ENCODE data around the gene ERICH6B. TPM values are rescaled to one million over a fixed set of nuclear protein-coding genes. Genes with fewer than 3 reads are reported as not detected.

Gene ERICH6B
- total RNA-seq, 2 experiments from 2014 or later, result not detected

- Mint-ChIP-seq H3K9me3 (no peaks in the 10 kb centered on the region), H3K27me3 (peaks cover 11% of the 10 kb centered on the region), H3K36me3 (no peaks in the 10 kb centered on the region), H3K4me1 (no peaks in the 10 kb centered on the region), H3K27ac (no peak overlapping the region), H3K4me3 (no peak overlapping the region)
- ATAC-seq (ENCODE audit: low read depth), result no peak
- DNase-seq, result no peak
- POLR2A ChIA-PET, result no interaction called here
Measured at GRCh38 chr13:45545686-45546409, 69.7 kb downstream of the ERICH6B start.

- no peaks in the 10 kb centered on the region for H3K9me3 Mint-ChIP-seq
- no peak overlapping the region for H3K4me3 Mint-ChIP-seq
- no peaks in the 10 kb centered on the region for H3K4me1 Mint-ChIP-seq
- H3K36me3 Mint-ChIP-seq, result no peaks in the 10 kb centered on the region
- POLR2A ChIA-PET, result no interaction called here
- DNase-seq (no peak), ATAC-seq (ENCODE audit: low read depth) (no peak)
- peaks cover 5% of the 10 kb centered on the region for H3K27me3 Mint-ChIP-seq
- no peak overlapping the region for H3K27ac Mint-ChIP-seq
Measured at GRCh38 chr13:45544520-45544919, 71.0 kb downstream of the ERICH6B start.

- no peaks in the 10 kb centered on the region for H3K36me3 Mint-ChIP-seq
- H3K4me3 Mint-ChIP-seq, result no peak overlapping the region
- ATAC-seq (ENCODE audit: low read depth) (no peak), DNase-seq (no peak)
- H3K27me3 Mint-ChIP-seq, result peaks cover 5% of the 10 kb centered on the region
- no peaks in the 10 kb centered on the region for H3K9me3 Mint-ChIP-seq
- POLR2A ChIA-PET, result no interaction called here
- H3K4me1 Mint-ChIP-seq, result no peaks in the 10 kb centered on the region
- no peak overlapping the region for H3K27ac Mint-ChIP-seq
Measured at GRCh38 chr13:45542878-45543277, 72.7 kb downstream of the ERICH6B start.

- Mint-ChIP-seq H3K27ac (no peak overlapping the region), H3K4me3 (no peak overlapping the region), H3K9me3 (no peaks in the 10 kb centered on the region), H3K27me3 (peaks cover 3% of the 10 kb centered on the region), H3K36me3 (no peaks in the 10 kb centered on the region), H3K4me1 (no peaks in the 10 kb centered on the region)
- no peak for ATAC-seq (ENCODE audit: low read depth)
- no peak for DNase-seq
- POLR2A ChIA-PET, result no interaction called here
Measured at GRCh38 chr13:45542391-45542790, 73.1 kb downstream of the ERICH6B start.

- H3K27ac Mint-ChIP-seq, result no peak overlapping the region
- DNase-seq, result no peak
- POLR2A ChIA-PET, result no interaction called here
- H3K27me3 Mint-ChIP-seq, result peaks cover 3% of the 10 kb centered on the region
- no peak overlapping the region for H3K4me3 Mint-ChIP-seq
- no peaks in the 10 kb centered on the region for H3K36me3 Mint-ChIP-seq
- no peaks in the 10 kb centered on the region for H3K4me1 Mint-ChIP-seq
- H3K9me3 Mint-ChIP-seq, result no peaks in the 10 kb centered on the region
- ATAC-seq (ENCODE audit: low read depth), result no peak
Measured at GRCh38 chr13:45541806-45542205, 73.7 kb downstream of the ERICH6B start.

- Mint-ChIP-seq H3K4me3 (no peak overlapping the region), H3K36me3 (no peaks in the 10 kb centered on the region), H3K4me1 (no peaks in the 10 kb centered on the region), H3K27me3 (no peaks in the 10 kb centered on the region), H3K27ac (no peak overlapping the region), H3K9me3 (no peaks in the 10 kb centered on the region)
- DNase-seq (no peak), ATAC-seq (ENCODE audit: low read depth) (no peak)
- POLR2A ChIA-PET, result no interaction called here
Measured at GRCh38 chr13:45540864-45541263, 74.7 kb downstream of the ERICH6B start.

- H3K9me3 Mint-ChIP-seq, result no peaks in the 10 kb centered on the region
- POLR2A ChIA-PET, result no interaction called here
- peaks cover 1% of the 10 kb centered on the region for H3K36me3 Mint-ChIP-seq
- no peaks in the 10 kb centered on the region for H3K4me1 Mint-ChIP-seq
- ATAC-seq (ENCODE audit: low read depth) (no peak), DNase-seq (no peak)
- H3K4me3 Mint-ChIP-seq, result no peak overlapping the region
- H3K27me3 Mint-ChIP-seq, result no peaks in the 10 kb centered on the region
- no peak overlapping the region for H3K27ac Mint-ChIP-seq
Measured at GRCh38 chr13:45540195-45540594, 75.3 kb downstream of the ERICH6B start.

- POLR2A ChIA-PET, result no interaction called here
- peaks cover 6% of the 10 kb centered on the region for H3K36me3 Mint-ChIP-seq
- ATAC-seq (ENCODE audit: low read depth) (no peak), DNase-seq (no peak)
- no peaks in the 10 kb centered on the region for H3K4me1 Mint-ChIP-seq
- H3K9me3 Mint-ChIP-seq, result no peaks in the 10 kb centered on the region
- no peak overlapping the region for H3K4me3 Mint-ChIP-seq
- H3K27me3 Mint-ChIP-seq, result no peaks in the 10 kb centered on the region
- H3K27ac Mint-ChIP-seq, result no peak overlapping the region
Measured at GRCh38 chr13:45538382-45538781, 77.2 kb downstream of the ERICH6B start.

GRCh38 chr13:45537516-45537915 is 78.0 kb downstream of the ERICH6B start:
- Mint-ChIP-seq H3K4me3 (no peak overlapping the region), H3K27me3 (no peaks in the 10 kb centered on the region), H3K36me3 (peaks cover 8% of the 10 kb centered on the region), H3K9me3 (no peaks in the 10 kb centered on the region), H3K4me1 (no peaks in the 10 kb centered on the region), H3K27ac (no peak overlapping the region)
- POLR2A ChIA-PET, result no interaction called here
- DNase-seq (no peak), ATAC-seq (ENCODE audit: low read depth) (no peak)

GRCh38 chr13:45536224-45536623 is 79.3 kb downstream of the ERICH6B start:
- ATAC-seq (ENCODE audit: low read depth), result no peak
- POLR2A ChIA-PET, result no interaction called here

GRCh38 chr13:45534604-45535003 is 80.9 kb downstream of the ERICH6B start:
- DNase-seq, result no peak
- H3K36me3 Mint-ChIP-seq, result peaks cover 14% of the 10 kb centered on the region
- H3K4me3 Mint-ChIP-seq, result no peak overlapping the region

More at GRCh38 chr13:45536224-45536623, 79.3 kb downstream of the ERICH6B start:
- Mint-ChIP-seq H3K36me3 (peaks cover 11% of the 10 kb centered on the region), H3K27ac (no peak overlapping the region), H3K27me3 (no peaks in the 10 kb centered on the region), H3K4me3 (no peak overlapping the region), H3K9me3 (no peaks in the 10 kb centered on the region), H3K4me1 (no peaks in the 10 kb centered on the region)
- DNase-seq, result no peak

GRCh38 chr13:45529758-45530157 is 85.8 kb downstream of the ERICH6B start:
- ATAC-seq (ENCODE audit: low read depth), result no peak
- POLR2A ChIA-PET, result no interaction called here
- no peaks in the 10 kb centered on the region for H3K27me3 Mint-ChIP-seq
- no peak overlapping the region for H3K27ac Mint-ChIP-seq
- H3K9me3 Mint-ChIP-seq, result no peaks in the 10 kb centered on the region
- DNase-seq, result no peak
- no peak overlapping the region for H3K4me3 Mint-ChIP-seq
- peaks cover 19% of the 10 kb centered on the region for H3K36me3 Mint-ChIP-seq
- H3K4me1 Mint-ChIP-seq, result no peaks in the 10 kb centered on the region

More at GRCh38 chr13:45534604-45535003, 80.9 kb downstream of the ERICH6B start:
- ATAC-seq (ENCODE audit: low read depth), result no peak
- Mint-ChIP-seq H3K9me3 (no peaks in the 10 kb centered on the region), H3K27ac (no peak overlapping the region), H3K27me3 (no peaks in the 10 kb centered on the region), H3K4me1 (no peaks in the 10 kb centered on the region)
- POLR2A ChIA-PET, result no interaction called here

- H3K4me3 Mint-ChIP-seq, result no peak overlapping the region
- DNase-seq (no peak), ATAC-seq (ENCODE audit: low read depth) (no peak)
- H3K4me1 Mint-ChIP-seq, result no peaks in the 10 kb centered on the region
- no peak overlapping the region for H3K27ac Mint-ChIP-seq
- no peaks in the 10 kb centered on the region for H3K27me3 Mint-ChIP-seq
- no peaks in the 10 kb centered on the region for H3K9me3 Mint-ChIP-seq
- H3K36me3 Mint-ChIP-seq, result peaks cover 21% of the 10 kb centered on the region
- POLR2A ChIA-PET, result no interaction called here
Measured at GRCh38 chr13:45527699-45528462, 87.7 kb downstream of the ERICH6B start.

GRCh38 chr13:45522571-45522970 is 93.0 kb downstream of the ERICH6B start:
- no peak for DNase-seq
- H3K27me3 Mint-ChIP-seq, result no peaks in the 10 kb centered on the region
- no peak overlapping the region for H3K4me3 Mint-ChIP-seq
- H3K9me3 Mint-ChIP-seq, result no peaks in the 10 kb centered on the region
- H3K27ac Mint-ChIP-seq, result no peak overlapping the region
- H3K36me3 Mint-ChIP-seq, result peaks cover 41% of the 10 kb centered on the region
- peaks cover 6% of the 10 kb centered on the region for H3K4me1 Mint-ChIP-seq
- no peak for ATAC-seq (ENCODE audit: low read depth)
- POLR2A ChIA-PET, result no interaction called here

Measured in activated naive CD8-positive, alpha-beta T cell treated with anti-CD3 and anti-CD28 coated beads, Interleukin-2, amount 10 ng/mL, durations not matched to agents 7 days and 5 days (primary cell).